NCI-H187 treated with DMSO at 0.1 percent for 48 hours (cell line): ENCODE results near the gene MAP3K9.
"Not testable (repeated sequence)": the region's sequence is repeated elsewhere in the genome, so short reads cannot be mapped to it uniquely, and the experiment has no call there.

ENCODE experiments used
- DNase-seq: peaks from one replicate; lab custom pipeline; 2025; lab: John Stamatoyannopoulos, UW

The MAP3K9 gene

GRCh38 chr14:70724110-70724509 is 85.2 kb downstream of the MAP3K9 start:
- no peak for DNase-seq

GRCh38 chr14:70723276-70723675 is 86.0 kb downstream of the MAP3K9 start:
- DNase-seq = no peak

- DNase-seq = no peak
Measured at GRCh38 chr14:70722418-70722817, 86.9 kb downstream of the MAP3K9 start.

- DNase-seq = no peak
Measured at GRCh38 chr14:70721542-70721941, 87.8 kb downstream of the MAP3K9 start.

- DNase-seq = no peak
Measured at GRCh38 chr14:70718383-70719118, 90.8 kb downstream of the MAP3K9 start.

GRCh38 chr14:70716958-70717357 is 92.4 kb downstream of the MAP3K9 start:
- DNase-seq = no peak

- no peak for DNase-seq
Measured at GRCh38 chr14:70716483-70716882, 92.8 kb downstream of the MAP3K9 start.

- DNase-seq = peak; percentile 10
Measured at GRCh38 chr14:70714055-70714550, 95.2 kb downstream of the MAP3K9 start.

GRCh38 chr14:70713511-70713916 is 95.8 kb downstream of the MAP3K9 start:
- no peak for DNase-seq

- no peak for DNase-seq
Measured at GRCh38 chr14:70713096-70713495, 96.2 kb downstream of the MAP3K9 start.

GRCh38 chr14:70711451-70711850 is 97.9 kb downstream of the MAP3K9 start:
- DNase-seq = no peak

- DNase-seq = peak; percentile 98
Measured at GRCh38 chr14:70709726-70710382, 99.5 kb downstream of the MAP3K9 start.

GRCh38 chr14:70708717-70709570 is 100.4 kb downstream of the MAP3K9 start:
- DNase-seq = peak; percentile 73

- no peak for DNase-seq
Measured at GRCh38 chr14:70707138-70708038, 101.9 kb downstream of the MAP3K9 start.

- no peak for DNase-seq
Measured at GRCh38 chr14:70706177-70706576, 103.1 kb downstream of the MAP3K9 start.

GRCh38 chr14:70704960-70705359 is 104.4 kb downstream of the MAP3K9 start:
- DNase-seq = no peak

GRCh38 chr14:70703621-70704168 is 105.6 kb downstream of the MAP3K9 start:
- not testable (repeated sequence) for DNase-seq

GRCh38 chr14:70702161-70702560 is 107.2 kb downstream of the MAP3K9 start:
- no peak for DNase-seq

GRCh38 chr14:70701610-70702009 is 107.7 kb downstream of the MAP3K9 start:
- DNase-seq = no peak

- DNase-seq = no peak
Measured at GRCh38 chr14:70700955-70701585, 108.2 kb downstream of the MAP3K9 start.

GRCh38 chr14:70699646-70700045 is 109.7 kb downstream of the MAP3K9 start:
- no peak for DNase-seq
